AG20443 (cell line): ENCODE measurements around the gene MRPL37.
"Not testable (repeated sequence)": the region's sequence is repeated elsewhere in the genome, so short reads cannot be mapped to it uniquely, and the experiment has no call there.

Source experiments
- DNase-seq: peaks from one replicate; pipeline ENCODE4 v3.0.0; 2012; ENCODE audit warnings: low spot score, mixed read lengths

MRPL37 gene

GRCh38 chr1:54199765-54200518, at the start of gene MRPL37, which contains the start of gene CYB5RL:
Gene MRPL37, plus strand, starts transcription at chr1:54200167. Its CDS starts 77 bp downstream, at chr1:54200244.
Gene CYB5RL, minus strand, starts transcription at chr1:54200030. Its CDS starts 4,414 bp downstream, at chr1:54195616.
- DNase-seq, result peak; percentile 98

GRCh38 chr1:54151013-54151412, 49.0 kb upstream of the MRPL37 start:
- no peak for DNase-seq

DNA sequence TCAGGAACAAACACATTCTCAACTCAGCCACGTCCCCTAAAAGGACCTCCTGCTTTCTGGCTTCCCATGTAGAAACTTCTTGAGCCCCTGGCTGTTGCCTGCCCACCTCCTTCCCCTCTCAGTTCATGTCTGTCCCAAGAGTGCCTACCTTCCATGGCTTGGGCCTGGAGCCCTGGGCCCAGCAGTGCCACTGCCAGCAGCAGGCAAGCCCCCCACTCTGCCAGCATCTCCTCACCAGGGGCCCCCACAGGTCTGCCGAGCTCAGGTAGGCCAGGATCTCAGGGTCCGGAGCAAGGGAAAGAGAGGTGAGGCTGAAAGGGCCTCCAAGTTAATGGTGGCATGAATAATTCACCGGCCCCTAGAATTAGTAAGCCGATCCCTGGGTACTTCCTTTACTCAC, 47.3 kb upstream of the MRPL37 start, which contains the start of gene CDCP2:
CDCP2 (minus strand) TSS at position 305 of the 400 bp plus-strand sequence; CDS start at position 227, 78 bp downstream.
- DNase-seq, result no peak

DNA sequence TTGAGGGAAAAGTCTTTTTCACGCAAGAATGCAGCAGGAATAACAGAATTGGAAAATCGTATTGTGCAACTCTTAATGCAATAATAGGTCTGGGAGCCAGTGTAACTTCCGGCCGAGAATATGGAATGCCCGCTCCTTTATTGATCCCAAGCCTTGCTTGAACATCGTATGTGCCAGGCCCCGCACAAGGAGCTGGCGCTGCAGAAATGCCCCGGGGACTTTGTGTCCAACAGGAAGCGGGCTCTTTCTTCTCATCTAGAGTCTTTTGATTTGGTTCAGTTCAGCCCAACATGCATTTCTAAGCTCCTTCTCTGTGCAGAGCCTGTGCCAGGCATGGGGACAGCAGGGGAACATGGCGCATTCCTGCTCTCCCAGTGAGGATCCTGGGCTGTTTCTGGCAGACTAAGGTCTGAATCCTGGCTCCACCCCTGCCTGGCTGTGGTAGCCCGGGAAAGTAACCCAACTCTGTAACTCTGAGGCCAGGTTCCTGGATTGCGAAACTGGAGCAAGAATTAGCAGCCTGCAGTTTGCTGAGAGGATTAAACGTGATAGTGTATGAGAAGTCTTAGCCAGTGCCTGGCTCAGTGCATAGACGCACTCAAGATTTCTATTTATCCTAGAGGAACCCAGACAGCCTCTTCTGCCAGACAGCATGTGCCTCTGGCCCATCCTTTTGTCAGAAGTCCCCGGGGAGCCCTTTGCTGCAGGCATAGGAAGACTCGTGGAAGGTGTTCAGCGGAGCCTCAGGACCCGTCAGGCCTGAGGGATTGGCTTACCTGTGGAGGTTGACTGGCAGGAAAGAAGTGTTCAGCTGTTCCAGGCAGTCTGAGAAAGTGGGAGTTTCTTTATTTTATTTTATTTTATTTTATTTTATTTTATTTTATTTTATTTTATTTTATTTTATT, 46.2 kb upstream of the MRPL37 start:
- peak; percentile 92 for DNase-seq

- DNase-seq, result no peak
These were observed 43.8 kb upstream of the MRPL37 start for GRCh38 chr1:54156201-54156600.

GRCh38 chr1:54156986-54157385, 43.0 kb upstream of the MRPL37 start:
- no peak for DNase-seq

DNA sequence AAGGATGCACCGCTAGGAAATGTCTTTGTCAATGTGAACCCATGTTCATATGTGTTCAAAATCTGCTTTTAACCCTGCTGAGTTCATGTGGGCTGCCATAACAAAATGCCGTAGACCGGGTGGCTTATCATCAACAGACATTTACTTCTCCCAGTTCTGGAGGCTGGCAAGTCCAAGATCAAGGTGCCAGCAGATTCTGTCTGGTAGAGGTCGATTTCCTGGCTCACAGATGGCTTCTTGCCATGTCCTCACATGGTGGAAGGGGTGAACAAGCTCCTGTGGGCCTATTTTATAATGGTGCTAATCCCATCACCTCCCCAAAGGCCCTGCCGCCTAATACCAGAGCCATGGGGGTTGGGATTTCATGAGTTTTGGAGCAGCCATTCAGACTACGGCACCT, 42.6 kb upstream of the MRPL37 start:
- no peak for DNase-seq

- DNase-seq, result no peak
These were observed 41.9 kb upstream of the MRPL37 start for GRCh38 chr1:54158071-54158470.

DNA sequence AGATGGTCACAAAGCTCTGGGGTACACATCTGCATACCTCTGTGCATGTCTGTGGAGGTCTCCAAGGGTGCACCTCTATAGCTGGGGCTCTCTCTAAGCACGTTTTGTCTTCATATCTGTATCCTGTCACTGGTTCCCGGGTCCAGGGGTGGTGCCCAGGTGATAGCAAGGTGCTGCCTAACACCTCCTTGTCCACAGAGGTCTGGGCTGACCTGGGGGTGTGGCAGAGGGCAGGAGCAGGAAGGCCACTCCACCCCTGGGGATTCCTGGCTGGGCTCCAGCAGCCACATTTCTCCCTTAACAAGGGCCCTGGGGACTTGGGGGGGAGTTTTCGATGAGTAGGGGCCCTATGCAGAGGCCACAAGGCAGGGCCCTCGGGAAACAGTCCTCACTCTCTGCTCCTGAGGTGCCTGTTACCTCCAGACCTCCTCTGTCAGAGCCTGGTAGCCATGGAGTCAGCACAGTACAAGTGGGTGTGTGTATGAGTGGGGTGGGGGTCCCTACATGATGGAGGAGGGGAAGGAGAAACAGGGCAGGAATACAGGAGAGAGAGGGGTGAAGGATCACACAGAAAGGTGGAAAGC, 40.1 kb upstream of the MRPL37 start:
- no peak for DNase-seq

DNA sequence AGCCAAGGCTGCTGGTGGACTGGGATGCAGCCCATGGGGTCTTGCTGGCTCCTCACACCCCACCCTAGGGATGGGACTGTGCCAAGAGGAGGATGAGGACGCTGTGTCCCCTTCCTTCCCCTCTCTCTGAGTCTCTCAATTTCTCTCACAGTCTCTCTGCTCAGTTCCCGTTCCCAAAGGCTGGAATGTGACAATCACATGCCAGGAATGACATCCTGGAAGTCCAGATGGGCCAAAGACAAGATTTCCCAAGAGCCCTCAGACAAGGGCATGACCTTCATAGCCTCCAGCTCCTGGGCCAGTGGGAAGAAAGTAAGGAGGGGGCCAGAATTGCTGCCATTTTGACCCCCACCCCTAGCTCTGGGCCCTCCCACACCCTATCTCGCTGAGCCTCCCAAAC, 39.6 kb upstream of the MRPL37 start:
- no peak for DNase-seq

DNA sequence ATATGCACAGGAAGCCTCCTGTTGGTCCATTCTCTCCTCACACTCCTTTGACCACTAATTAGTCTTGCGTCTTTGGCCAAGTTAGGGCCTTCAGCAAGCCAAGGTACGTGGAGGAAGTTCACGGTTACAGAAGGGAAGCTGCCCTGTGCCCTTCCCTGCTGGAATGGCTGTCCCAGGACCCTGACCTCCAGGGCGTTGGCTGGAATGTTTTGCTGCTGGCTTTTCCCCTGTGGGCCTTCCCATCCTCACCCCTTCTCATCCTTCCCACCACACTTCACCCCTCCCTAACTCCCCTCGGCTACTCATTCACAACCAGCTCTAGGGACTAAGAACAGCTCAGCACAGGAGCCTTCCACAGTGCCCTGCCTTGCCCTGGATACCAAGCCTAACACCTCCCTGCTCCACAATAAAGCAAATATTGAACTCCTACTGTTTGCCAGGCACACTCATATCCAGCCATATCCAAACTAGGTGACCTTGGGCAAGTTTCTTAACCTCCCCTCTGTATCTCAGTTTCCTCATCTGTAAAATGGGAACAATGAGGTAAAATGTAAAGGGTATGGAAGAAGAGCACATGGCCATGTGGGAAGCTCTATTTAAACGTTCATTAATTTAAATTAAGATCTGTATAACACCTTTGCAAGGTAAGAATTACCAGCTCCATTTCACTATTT, 38.3 kb upstream of the MRPL37 start:
- no peak for DNase-seq

DNA sequence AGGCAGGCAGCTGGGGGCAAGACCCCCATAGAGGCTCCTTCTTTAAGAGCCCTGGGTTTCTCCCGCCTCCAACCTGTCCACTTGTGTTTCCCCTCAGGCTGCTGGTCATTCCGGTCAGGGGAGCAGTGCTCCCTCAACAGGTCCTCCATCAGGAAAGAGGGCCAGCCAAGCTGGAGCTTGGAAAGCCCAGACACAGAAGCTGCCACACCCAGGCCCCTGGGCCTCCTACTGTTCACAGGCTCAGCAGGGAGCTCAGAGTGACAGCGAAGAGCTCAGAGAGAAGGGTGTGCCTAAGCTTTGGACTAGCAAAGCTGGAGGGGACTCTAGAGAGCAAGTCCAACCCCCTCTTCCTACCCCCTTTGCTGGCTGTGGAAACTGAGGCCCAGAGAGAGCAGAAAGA, 36.9 kb upstream of the MRPL37 start:
- DNase-seq, result no peak

DNA sequence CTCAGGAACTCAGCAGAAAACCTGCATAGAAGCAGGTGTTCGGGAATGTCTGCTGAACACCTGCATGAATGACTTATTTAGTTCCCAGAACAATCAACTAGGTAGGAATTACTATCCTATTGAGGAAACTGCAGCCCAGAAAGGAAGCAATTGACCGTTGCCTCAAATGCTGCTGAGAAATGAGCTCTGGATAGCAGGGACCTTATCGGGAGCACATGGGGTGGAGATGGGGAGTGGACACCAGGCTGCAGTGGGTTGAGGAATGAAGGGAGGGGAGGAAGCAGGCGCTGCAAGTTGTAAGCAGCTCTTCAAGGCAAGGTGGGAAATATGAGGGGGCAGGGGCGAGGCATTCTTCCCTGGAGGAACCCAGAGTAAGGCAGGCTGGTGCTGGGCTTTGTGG, 36.4 kb upstream of the MRPL37 start:
- DNase-seq, result no peak

DNA sequence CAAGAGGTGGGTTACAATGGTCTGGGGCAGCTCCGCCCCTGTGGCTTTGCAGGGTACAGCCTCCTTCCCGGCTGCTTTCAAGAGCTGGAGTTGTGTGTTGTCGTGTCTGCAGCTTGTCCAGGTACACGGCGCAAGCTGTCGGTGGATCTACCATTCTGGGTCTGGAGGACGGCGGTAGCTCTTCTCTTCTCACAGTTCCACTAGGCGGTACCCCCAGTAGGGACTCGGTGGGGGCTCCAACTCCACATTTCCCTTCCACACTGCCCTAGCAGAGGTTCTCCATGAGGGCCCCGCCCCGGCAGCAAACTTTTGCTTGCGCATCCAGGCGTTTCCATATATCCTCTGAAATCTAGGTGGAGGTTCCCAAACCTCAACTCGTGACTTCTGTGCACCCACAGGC, 34.8 kb upstream of the MRPL37 start:
- no peak for DNase-seq

GRCh38 chr1:54166357-54166756, 33.6 kb upstream of the MRPL37 start:
- DNase-seq, result not testable (repeated sequence)

GRCh38 chr1:54167422-54168139, 32.4 kb upstream of the MRPL37 start:
- peak; percentile 62 for DNase-seq

GRCh38 chr1:54168206-54168965, 31.6 kb upstream of the MRPL37 start:
- DNase-seq, result no peak

- no peak for DNase-seq
These were observed 30.9 kb upstream of the MRPL37 start for GRCh38 chr1:54169068-54169467.

GRCh38 chr1:54171016-54171415, 29.0 kb upstream of the MRPL37 start:
- DNase-seq, result no peak

GRCh38 chr1:54171606-54172005, 28.4 kb upstream of the MRPL37 start:
- no peak for DNase-seq
